Neural cell (in vitro differentiated cells): ENCODE measurements around the gene KCNK2. TPM values are rescaled to one million over a fixed set of nuclear protein-coding genes. Genes with fewer than 3 reads are reported as not detected.

Experiments used
- H2AFZ ChIP-seq: fragments of 200-600, 300-800 bp; sonication (generic), shearing (Covaris generic); 2 replicates; pipeline ENCODE4 v1.6.0; 2014; ENCODE audit warnings: low read depth, mild to moderate bottlenecking, antibody characterized with exemption, low read length, moderate library complexity
- H3F3A ChIP-seq: fragments of 200-600 bp; shearing (Covaris generic); 2 replicates; pipeline ENCODE4 v1.6.1; 2016; ENCODE audit warnings: mild to moderate bottlenecking, moderate library complexity, mixed read lengths, antibody characterized with exemption, low read length; ENCODE audit not compliant: insufficient read depth, poor library complexity, severe bottlenecking
- H3K27ac ChIP-seq: fragments of 200-600, 300-800 bp; sonication (generic), shearing (Covaris generic); 2 replicates; pipeline ENCODE4 v1.5.1; 2014; ENCODE audit warnings: mild to moderate bottlenecking, low read length, moderate library complexity
- H3K27me3 ChIP-seq: fragments of 300-800, 200-600 bp; sonication (generic), shearing (Covaris generic); 2 replicates; pipeline ENCODE4 v1.6.0; 2014; ENCODE audit warnings: mild to moderate bottlenecking, low read depth, low read length, moderate library complexity; ENCODE audit not compliant: insufficient read depth
- H3K36me3 ChIP-seq: fragments of 300-800, 200-600 bp; sonication (generic), shearing (Covaris generic); 2 replicates; pipeline ENCODE4 v1.5.1; 2014; ENCODE audit warnings: mild to moderate bottlenecking, antibody characterized with exemption, low read length, moderate library complexity; ENCODE audit not compliant: insufficient read depth
- H3K4me2 ChIP-seq: fragments of 300-800, 200-600 bp; sonication (generic), shearing (Covaris generic); 2 replicates; pipeline ENCODE4 v1.6.0; 2014; ENCODE audit warnings: mild to moderate bottlenecking, low read length
- H3K4me3 ChIP-seq: fragments of 300-800, 200-600 bp; sonication (generic), shearing (Covaris generic); 2 replicates; pipeline ENCODE4 v1.5.1; 2014; ENCODE audit warnings: mild to moderate bottlenecking, low read length, moderate library complexity
- H3K79me2 ChIP-seq: fragments of 200-600 bp; shearing (Covaris generic); replicated peaks from 2 replicates; pipeline ENCODE4 v1.6.0; 2014; ENCODE audit warnings: mild to moderate bottlenecking, low read length, moderate library complexity; ENCODE audit not compliant: insufficient read depth
- H3K9ac ChIP-seq: fragments of 300-800, 200-600 bp; sonication (generic), shearing (Covaris generic); 2 replicates; pipeline ENCODE4 v1.6.1; 2016; ENCODE audit warnings: mild to moderate bottlenecking, low read length, mixed read lengths
- H3K9me2 ChIP-seq: fragments of 200-600 bp; shearing (Covaris generic); 2 replicates; pipeline ENCODE4 v1.6.1; 2016; ENCODE audit warnings: mild to moderate bottlenecking, low read length, mixed read lengths; ENCODE audit not compliant: insufficient read depth
- H3K9me3 ChIP-seq: fragments of 200-600, 300-800 bp; sonication (generic), shearing (Covaris generic); 2 replicates; pipeline ENCODE4 v1.6.1; 2016; ENCODE audit warnings: mild to moderate bottlenecking, mixed run types, low read length, moderate library complexity, mixed read lengths
- H4K20me1 ChIP-seq: fragments of 200-600 bp; shearing (Covaris generic); 2 replicates; pipeline ENCODE4 v1.6.1; 2016; ENCODE audit warnings: mild to moderate bottlenecking, mixed run types; ENCODE audit not compliant: insufficient read depth
- EP300 ChIP-seq: fragments of 450-650 bp; conservative IDR thresholded peaks from 2 replicates; pipeline ENCODE4 v1.6.1; 2014; ENCODE audit warnings: antibody characterized with exemption, mild to moderate bottlenecking, moderate library complexity; ENCODE audit not compliant: poor library complexity, severe bottlenecking
- EZH2 ChIP-seq: fragments of 200-600, 300-800 bp; shearing (Covaris generic), sonication (generic); IDR thresholded peaks from 2 replicates; pipeline ENCODE4 v1.6.1; 2014; ENCODE audit warnings: antibody characterized with exemption, low read length, borderline replicate concordance, mild to moderate bottlenecking; ENCODE audit not compliant: insufficient read depth, poor library complexity, severe bottlenecking
- MXI1 ChIP-seq: fragments of 450-650 bp; conservative IDR thresholded peaks from 2 replicates; pipeline ENCODE4 v1.6.1; 2014; ENCODE audit warnings: antibody characterized with exemption, mild to moderate bottlenecking; ENCODE audit not compliant: poor library complexity, severe bottlenecking
- POLR2AphosphoS5 ChIP-seq: IDR thresholded peaks from 2 replicates; pipeline ENCODE4 v1.6.1; 2012
- RAD21 ChIP-seq: fragments of 450-650 bp; conservative IDR thresholded peaks from 2 replicates; pipeline ENCODE4 v1.6.1; 2014; ENCODE audit warnings: antibody characterized with exemption, mild to moderate bottlenecking, moderate library complexity
- SMC3 ChIP-seq: fragments of 450-650 bp; conservative IDR thresholded peaks from 2 replicates; pipeline ENCODE4 v1.6.1; 2014; ENCODE audit warnings: antibody characterized with exemption, mild to moderate bottlenecking, moderate library complexity; ENCODE audit not compliant: poor library complexity
- TAF1 ChIP-seq: IDR thresholded peaks from 2 replicates; pipeline ENCODE4 v1.6.1; 2012; ENCODE audit warnings: low read depth
- polyA plus RNA-seq: library from polyadenylated mRNA; depleted of rRNA; stranded (reverse); fragments of >200 nt; gene quantifications from 2 replicates; pipeline ENCODE4 v1.2.3, GENCODE V29; 2014
- TF ChIP-seq, protein P1 (sequence below): fragments of 450-650 bp; IDR thresholded peaks from 2 replicates; pipeline ENCODE4 v1.5.1; 2014; ENCODE audit warnings: antibody characterized with exemption, mild to moderate bottlenecking, moderate library complexity; ENCODE audit not compliant: poor library complexity, severe bottlenecking
- TF ChIP-seq, protein P2 (sequence below): IDR thresholded peaks from 2 replicates; pipeline ENCODE4 v1.6.1; 2012; ENCODE audit warnings: borderline replicate concordance

The KCNK2 gene
- polyA plus RNA-seq, 1 donor from 2014 or later = 6.8 TPM

DNA sequence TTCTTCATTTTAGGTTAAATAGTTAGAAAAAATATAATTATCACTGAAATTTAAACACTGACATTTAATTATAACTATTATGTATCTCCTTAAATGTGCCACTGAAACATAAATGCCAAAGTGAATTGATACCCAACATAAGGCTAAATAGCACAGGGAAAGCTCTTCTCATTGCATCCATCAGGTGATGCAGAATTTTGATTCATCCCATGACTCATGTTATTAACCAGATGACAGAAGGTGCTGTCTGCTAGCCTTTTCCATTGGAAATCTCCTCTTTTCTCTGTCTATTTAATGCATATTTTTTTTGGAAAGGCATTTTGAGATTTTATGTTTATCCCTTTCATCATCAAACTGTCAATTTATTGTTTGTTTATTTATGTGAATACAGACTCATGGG is 136.8 kb downstream of the KCNK2 start:
- H3K27me3 ChIP-seq = no peaks in the 10 kb centered on the region
- H3K27ac ChIP-seq = no peak overlapping the region
- no peaks in the 10 kb centered on the region for H3F3A ChIP-seq
- no peaks in the 10 kb centered on the region for H3K79me2 ChIP-seq
- no peak overlapping the region for H3K9ac ChIP-seq
- no peaks in the 10 kb centered on the region for H3K9me2 ChIP-seq
- TF ChIP-seq EZH2 (no peak), TAF1 (no peak), POLR2AphosphoS5 (no peak)
- TF ChIP-seq, protein P1, sequence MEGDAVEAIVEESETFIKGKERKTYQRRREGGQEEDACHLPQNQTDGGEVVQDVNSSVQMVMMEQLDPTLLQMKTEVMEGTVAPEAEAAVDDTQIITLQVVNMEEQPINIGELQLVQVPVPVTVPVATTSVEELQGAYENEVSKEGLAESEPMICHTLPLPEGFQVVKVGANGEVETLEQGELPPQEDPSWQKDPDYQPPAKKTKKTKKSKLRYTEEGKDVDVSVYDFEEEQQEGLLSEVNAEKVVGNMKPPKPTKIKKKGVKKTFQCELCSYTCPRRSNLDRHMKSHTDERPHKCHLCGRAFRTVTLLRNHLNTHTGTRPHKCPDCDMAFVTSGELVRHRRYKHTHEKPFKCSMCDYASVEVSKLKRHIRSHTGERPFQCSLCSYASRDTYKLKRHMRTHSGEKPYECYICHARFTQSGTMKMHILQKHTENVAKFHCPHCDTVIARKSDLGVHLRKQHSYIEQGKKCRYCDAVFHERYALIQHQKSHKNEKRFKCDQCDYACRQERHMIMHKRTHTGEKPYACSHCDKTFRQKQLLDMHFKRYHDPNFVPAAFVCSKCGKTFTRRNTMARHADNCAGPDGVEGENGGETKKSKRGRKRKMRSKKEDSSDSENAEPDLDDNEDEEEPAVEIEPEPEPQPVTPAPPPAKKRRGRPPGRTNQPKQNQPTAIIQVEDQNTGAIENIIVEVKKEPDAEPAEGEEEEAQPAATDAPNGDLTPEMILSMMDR = no peak
- no peaks in the 10 kb centered on the region for H3K9me3 ChIP-seq
- H3K4me3 ChIP-seq = no peak overlapping the region
- H3K36me3 ChIP-seq = no peaks in the 10 kb centered on the region
- H3K4me2 ChIP-seq = no peak overlapping the region
- no peak overlapping the region for H2AFZ ChIP-seq
- H4K20me1 ChIP-seq = no peaks in the 10 kb centered on the region

DNA sequence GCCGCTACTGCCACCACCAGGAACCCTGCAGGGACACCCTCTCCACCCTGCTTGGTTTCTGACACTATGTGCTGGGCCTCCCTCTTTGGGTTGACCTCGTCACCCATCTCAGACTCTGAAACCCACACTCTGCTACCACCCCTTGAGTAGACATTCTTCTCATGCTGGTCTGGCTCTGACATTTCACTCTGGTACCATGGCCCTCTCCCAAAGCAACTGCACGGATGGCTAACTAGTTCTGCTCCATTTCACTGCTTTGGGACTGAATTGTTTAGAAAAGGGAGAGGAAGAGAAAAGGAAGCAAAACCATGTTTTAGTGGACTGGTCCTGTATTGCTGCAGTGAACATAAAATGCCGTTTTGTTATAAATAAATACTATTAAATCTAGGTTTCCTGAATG is 137.8 kb downstream of the KCNK2 start:
- Histone ChIP-seq H3F3A (no peaks in the 10 kb centered on the region), H3K4me3 (no peak overlapping the region), H3K79me2 (no peaks in the 10 kb centered on the region), H3K9me3 (no peaks in the 10 kb centered on the region), H2AFZ (no peak overlapping the region), H4K20me1 (no peaks in the 10 kb centered on the region), H3K4me2 (no peak overlapping the region), H3K27me3 (no peaks in the 10 kb centered on the region), H3K27ac (no peak overlapping the region), H3K9ac (no peak overlapping the region), H3K36me3 (no peaks in the 10 kb centered on the region), H3K9me2 (no peaks in the 10 kb centered on the region)
- TF ChIP-seq MXI1 (no peak), EP300 (no peak), POLR2AphosphoS5 (no peak), SMC3 (no peak), RAD21 (no peak)

DNA sequence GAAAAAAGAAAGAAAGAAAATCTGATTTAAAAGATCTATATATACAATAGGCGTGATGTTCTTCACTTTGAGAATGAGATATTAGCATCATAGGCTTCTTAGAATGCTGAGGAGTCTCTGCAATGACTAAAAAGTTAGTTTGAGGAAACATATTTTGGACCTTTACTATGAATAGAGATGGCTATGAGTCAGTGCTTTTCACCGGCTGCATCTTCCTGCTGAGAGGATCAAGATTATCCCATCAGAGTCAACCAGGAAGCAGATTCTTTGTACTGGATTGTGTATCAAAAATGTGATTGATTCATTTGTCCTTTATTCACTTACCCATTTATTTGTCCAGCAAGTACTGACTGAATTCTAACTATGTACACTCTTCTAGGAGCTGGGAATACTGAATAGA is 144.2 kb downstream of the KCNK2 start:
- H3K27ac ChIP-seq = no peak overlapping the region
- no peaks in the 10 kb centered on the region for H4K20me1 ChIP-seq
- no peak overlapping the region for H3K4me3 ChIP-seq
- H3K79me2 ChIP-seq = no peaks in the 10 kb centered on the region
- TF ChIP-seq, protein P1 = no peak
- no peak for TF ChIP-seq MXI1
- TF ChIP-seq TAF1 = no peak
- no peak for TF ChIP-seq RAD21
- TF ChIP-seq POLR2AphosphoS5 = no peak
- TF ChIP-seq EZH2 = no peak
- TF ChIP-seq, protein P2, sequence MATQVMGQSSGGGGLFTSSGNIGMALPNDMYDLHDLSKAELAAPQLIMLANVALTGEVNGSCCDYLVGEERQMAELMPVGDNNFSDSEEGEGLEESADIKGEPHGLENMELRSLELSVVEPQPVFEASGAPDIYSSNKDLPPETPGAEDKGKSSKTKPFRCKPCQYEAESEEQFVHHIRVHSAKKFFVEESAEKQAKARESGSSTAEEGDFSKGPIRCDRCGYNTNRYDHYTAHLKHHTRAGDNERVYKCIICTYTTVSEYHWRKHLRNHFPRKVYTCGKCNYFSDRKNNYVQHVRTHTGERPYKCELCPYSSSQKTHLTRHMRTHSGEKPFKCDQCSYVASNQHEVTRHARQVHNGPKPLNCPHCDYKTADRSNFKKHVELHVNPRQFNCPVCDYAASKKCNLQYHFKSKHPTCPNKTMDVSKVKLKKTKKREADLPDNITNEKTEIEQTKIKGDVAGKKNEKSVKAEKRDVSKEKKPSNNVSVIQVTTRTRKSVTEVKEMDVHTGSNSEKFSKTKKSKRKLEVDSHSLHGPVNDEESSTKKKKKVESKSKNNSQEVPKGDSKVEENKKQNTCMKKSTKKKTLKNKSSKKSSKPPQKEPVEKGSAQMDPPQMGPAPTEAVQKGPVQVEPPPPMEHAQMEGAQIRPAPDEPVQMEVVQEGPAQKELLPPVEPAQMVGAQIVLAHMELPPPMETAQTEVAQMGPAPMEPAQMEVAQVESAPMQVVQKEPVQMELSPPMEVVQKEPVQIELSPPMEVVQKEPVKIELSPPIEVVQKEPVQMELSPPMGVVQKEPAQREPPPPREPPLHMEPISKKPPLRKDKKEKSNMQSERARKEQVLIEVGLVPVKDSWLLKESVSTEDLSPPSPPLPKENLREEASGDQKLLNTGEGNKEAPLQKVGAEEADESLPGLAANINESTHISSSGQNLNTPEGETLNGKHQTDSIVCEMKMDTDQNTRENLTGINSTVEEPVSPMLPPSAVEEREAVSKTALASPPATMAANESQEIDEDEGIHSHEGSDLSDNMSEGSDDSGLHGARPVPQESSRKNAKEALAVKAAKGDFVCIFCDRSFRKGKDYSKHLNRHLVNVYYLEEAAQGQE = no peak
- no peak for TF ChIP-seq EP300
- TF ChIP-seq SMC3 = no peak
- no peaks in the 10 kb centered on the region for H3K9me3 ChIP-seq
- no peaks in the 10 kb centered on the region for H3K27me3 ChIP-seq
- H3K4me2 ChIP-seq = no peak overlapping the region
- H3K9me2 ChIP-seq = no peaks in the 10 kb centered on the region
- no peaks in the 10 kb centered on the region for H3F3A ChIP-seq
- H3K36me3 ChIP-seq = no peaks in the 10 kb centered on the region
- H2AFZ ChIP-seq = no peak overlapping the region
- no peak overlapping the region for H3K9ac ChIP-seq
